Natural killer cell (primary cell): Measurements from ENCODE around the gene CFAP99. TPM values are rescaled to one million over a fixed set of nuclear protein-coding genes. Genes with fewer than 3 reads are reported as not detected.

Source experiments
- ATAC-seq, 3 donors: fragments of 150-1000 bp in 2 of 3; fragments of 200-7000 bp in 1 of 3; cut with Tn5 transposase; 1 replicate in 1 of 3; 2 replicates in 2 of 3; pipeline ENCODE4 v1.10.0; 2021; ENCODE audit warnings: mild to moderate bottlenecking in 2 of 3, moderate library complexity in 2 of 3
- DNase-seq, 2 donors: peaks; one replicate each; pipeline versions ENCODE4 v3.0.0 to v3.0.0-alpha.2; 2013 to 2021; ENCODE audit warnings: mixed read lengths in 1 of 2
- H3K27ac ChIP-seq: one replicate; pipeline ENCODE4 v1.5.1; 2013; ENCODE audit warnings: mild to moderate bottlenecking, low read length
- H3K27me3 ChIP-seq: one replicate; pipeline ENCODE4 v1.6.1; 2013; ENCODE audit warnings: low read length; ENCODE audit not compliant: control insufficient read depth, insufficient read depth
- H3K36me3 ChIP-seq: one replicate; pipeline ENCODE4 v1.6.1; 2013; ENCODE audit warnings: low read length; ENCODE audit not compliant: control insufficient read depth, insufficient read depth
- H3K4me1 ChIP-seq: one replicate; pipeline ENCODE4 v1.6.1; 2013; ENCODE audit warnings: low read length; ENCODE audit not compliant: control insufficient read depth, insufficient read depth
- H3K4me3 ChIP-seq: one replicate; pipeline ENCODE4 v1.5.1; 2013; ENCODE audit warnings: low read length
- H3K9me3 ChIP-seq: one replicate; pipeline ENCODE4 v1.6.1; 2013; ENCODE audit warnings: low read length; ENCODE audit not compliant: control insufficient read depth, insufficient read depth
- H3K27ac Mint-ChIP-seq, 2 donors: one replicate each; pipeline ENCODE4 v1.8.0; 2022; ENCODE audit warnings: mild to moderate bottlenecking in 2 of 2, mixed read lengths in 2 of 2, moderate library complexity in 1 of 2
- H3K27me3 Mint-ChIP-seq, 2 donors: one replicate each; pipeline ENCODE4 v1.8.0; 2022; ENCODE audit warnings: low read depth in 2 of 2, mixed read lengths in 2 of 2
- H3K36me3 Mint-ChIP-seq: one replicate; pipeline ENCODE4 v1.8.0; 2022; ENCODE audit warnings: mixed read lengths
- H3K4me1 Mint-ChIP-seq, 2 donors: one replicate each; pipeline ENCODE4 v1.8.0; 2022; ENCODE audit warnings: mixed read lengths in 2 of 2
- H3K4me3 Mint-ChIP-seq: one replicate; pipeline ENCODE4 v1.8.0; 2022; ENCODE audit warnings: mild to moderate bottlenecking, moderate library complexity, mixed read lengths
- H3K9me3 Mint-ChIP-seq, 2 donors: one replicate each; pipeline ENCODE4 v1.8.0; 2022; ENCODE audit warnings: mixed read lengths in 2 of 2
- WGBS: methylation state at CpG from one replicate; pipeline ENCODE4 v1.1.7; 2013; ENCODE audit warnings: missing lambda C conversion rate; ENCODE audit not compliant: insufficient coverage; 5-methylcytosine and 5-hydroxymethylcytosine counted together
- intact Hi-C: fragments of 100-400 bp; cut with micrococcal nuclease; formaldehyde crosslinking; loops from one replicate; pipeline ENCODE4 v1.14.2; 2022
- total RNA-seq, 4 donors: library from RNA; stranded (reverse); fragments of 120-200 nt in 1 of 4; gene quantifications; one replicate each; pipeline versions ENCODE4 v1.2.3 to v1.2.4, GENCODE V29; 2013 to 2022
- TF ChIP-seq, protein P1 (sequence below): fragments of 200-600 bp; IDR thresholded peaks from one replicate; pipeline ENCODE4 v1.8.0; 2022; ENCODE audit warnings: antibody characterized with exemption

Gene CFAP99
- total RNA-seq, 3 donors from 2014 or later (not counting 1 experiment from before 2014, with no cell fraction given) = not detected

DNA sequence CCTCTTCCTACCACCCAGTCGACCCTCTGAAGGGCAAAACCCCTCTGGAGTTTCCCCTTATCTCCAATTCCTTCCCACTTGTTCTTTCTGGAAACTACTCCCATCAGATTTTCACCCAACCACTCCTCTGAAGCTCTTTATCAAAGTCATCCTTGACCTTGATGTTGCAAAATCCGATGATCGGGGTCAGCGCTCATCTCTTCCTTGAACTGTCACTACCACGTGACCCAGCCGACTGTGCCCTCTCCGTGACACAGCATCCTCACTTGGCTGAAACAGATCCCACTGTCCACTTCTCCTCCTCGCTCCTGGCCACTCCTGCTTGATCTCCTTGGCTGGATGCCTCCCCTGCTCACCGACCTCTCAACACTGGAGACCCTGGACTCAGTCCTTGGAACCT, 1.1 kb downstream of the CFAP99 start:
- Histone ChIP-seq H3K4me3 (no peak overlapping the region), H3K36me3 (no peaks in the 10 kb centered on the region), H3K27ac (peak overlapping the region; percentile 78), H3K9me3 (no peaks in the 10 kb centered on the region), H3K27me3 (peaks cover 25% of the 10 kb centered on the region), H3K4me1 (peaks cover 33% of the 10 kb centered on the region)
- intact Hi-C loops = loop anchor here (2.0 kb wide), 1 partner anchor 543 kb away; the partner anchor contains the start of genes GRK4 and NOP14
- Mint-ChIP-seq H3K9me3 (no peaks in the 10 kb centered on the region), H3K27ac (peak overlapping the region; percentile 80 to 88), H3K27me3 (peaks cover 16 to 20% of the 10 kb centered on the region in 2 donors), H3K4me3 (peak overlapping the region; percentile 91), H3K36me3 (no peaks in the 10 kb centered on the region), H3K4me1 (peaks cover 32 to 39% of the 10 kb centered on the region in 2 donors)
- ATAC-seq (no peak), DNase-seq (no peak)
- WGBS = 71% methylated on average over 9 of the region's 9 CpGs
- TF ChIP-seq, protein P1, sequence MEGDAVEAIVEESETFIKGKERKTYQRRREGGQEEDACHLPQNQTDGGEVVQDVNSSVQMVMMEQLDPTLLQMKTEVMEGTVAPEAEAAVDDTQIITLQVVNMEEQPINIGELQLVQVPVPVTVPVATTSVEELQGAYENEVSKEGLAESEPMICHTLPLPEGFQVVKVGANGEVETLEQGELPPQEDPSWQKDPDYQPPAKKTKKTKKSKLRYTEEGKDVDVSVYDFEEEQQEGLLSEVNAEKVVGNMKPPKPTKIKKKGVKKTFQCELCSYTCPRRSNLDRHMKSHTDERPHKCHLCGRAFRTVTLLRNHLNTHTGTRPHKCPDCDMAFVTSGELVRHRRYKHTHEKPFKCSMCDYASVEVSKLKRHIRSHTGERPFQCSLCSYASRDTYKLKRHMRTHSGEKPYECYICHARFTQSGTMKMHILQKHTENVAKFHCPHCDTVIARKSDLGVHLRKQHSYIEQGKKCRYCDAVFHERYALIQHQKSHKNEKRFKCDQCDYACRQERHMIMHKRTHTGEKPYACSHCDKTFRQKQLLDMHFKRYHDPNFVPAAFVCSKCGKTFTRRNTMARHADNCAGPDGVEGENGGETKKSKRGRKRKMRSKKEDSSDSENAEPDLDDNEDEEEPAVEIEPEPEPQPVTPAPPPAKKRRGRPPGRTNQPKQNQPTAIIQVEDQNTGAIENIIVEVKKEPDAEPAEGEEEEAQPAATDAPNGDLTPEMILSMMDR = no peak

DNA sequence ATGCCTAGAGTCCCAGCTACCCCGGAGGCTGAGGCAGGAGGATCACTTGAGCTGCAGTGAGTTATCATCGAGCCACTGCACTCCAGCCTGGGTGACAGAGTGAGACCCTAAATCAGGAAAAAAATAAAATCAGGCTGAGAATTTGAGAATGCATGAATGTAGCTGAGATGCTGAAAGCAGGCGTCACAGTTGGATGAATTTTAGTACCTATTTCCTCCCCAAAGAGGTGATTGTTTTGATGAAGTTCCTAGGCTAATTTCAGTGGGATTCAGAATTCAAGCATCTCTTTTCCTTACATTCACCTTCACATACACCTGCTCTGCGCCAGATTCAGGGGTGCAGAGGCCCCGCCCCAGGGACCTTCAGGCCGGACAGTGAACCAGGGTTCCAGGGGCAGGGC, 3.2 kb downstream of the CFAP99 start:
- H3K36me3 Mint-ChIP-seq = no peaks in the 10 kb centered on the region
- WGBS = 87% methylated on average over 5 of the region's 6 CpGs

DNA sequence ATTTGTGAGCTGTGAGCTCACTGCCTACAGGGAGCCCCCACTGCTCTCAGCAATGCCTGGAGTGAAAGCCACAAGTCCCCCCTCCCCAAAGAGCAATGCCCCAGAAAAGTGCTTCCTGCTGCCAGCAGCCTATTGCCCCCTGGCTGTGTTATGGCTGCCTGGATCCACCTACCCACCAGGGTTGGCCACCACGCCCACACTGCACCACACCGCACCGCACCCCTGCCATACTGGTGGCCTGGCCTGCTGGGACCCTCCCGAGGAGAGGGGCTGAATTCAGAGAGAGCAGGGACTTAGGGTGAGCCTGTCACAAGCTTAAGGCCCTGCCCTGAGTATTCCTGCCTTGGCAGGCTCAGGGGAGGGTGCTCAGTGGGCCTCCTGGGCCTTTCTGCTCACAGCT, 4.3 kb downstream of the CFAP99 start:
- 62% methylated on average over 4 of the region's 4 CpGs for WGBS
- intact Hi-C loops = no loop called here

More for the DNA sequence above, 3.2 kb downstream of the CFAP99 start:
- DNase-seq = no peak
- TF ChIP-seq, protein P1 = no peak
- Histone ChIP-seq H3K36me3 (no peaks in the 10 kb centered on the region), H3K4me1 (peaks cover 19% of the 10 kb centered on the region), H3K27ac (no peak overlapping the region), H3K9me3 (no peaks in the 10 kb centered on the region), H3K27me3 (peaks cover 19% of the 10 kb centered on the region), H3K4me3 (no peak overlapping the region)
- Mint-ChIP-seq H3K27ac (no peak overlapping the region), H3K4me1 (peaks cover 17 to 23% of the 10 kb centered on the region in 2 donors), H3K27me3 (peaks cover 16 to 20% of the 10 kb centered on the region in 2 donors), H3K4me3 (no peak overlapping the region), H3K9me3 (no peaks in the 10 kb centered on the region)
- intact Hi-C loops = no loop called here
- ATAC-seq = no peak

More for the DNA sequence above, 4.3 kb downstream of the CFAP99 start:
- Histone ChIP-seq H3K27me3 (peaks cover 13% of the 10 kb centered on the region), H3K4me1 (peaks cover 11% of the 10 kb centered on the region), H3K27ac (no peak overlapping the region), H3K4me3 (no peak overlapping the region), H3K36me3 (no peaks in the 10 kb centered on the region), H3K9me3 (no peaks in the 10 kb centered on the region)
- no peak overlapping the region for H3K27ac Mint-ChIP-seq
- ATAC-seq (no peak), DNase-seq (no peak)
- no peaks in the 10 kb centered on the region for H3K36me3 Mint-ChIP-seq
- peaks cover 16 to 17% of the 10 kb centered on the region in 2 donors for H3K4me1 Mint-ChIP-seq
- H3K4me3 Mint-ChIP-seq = no peak overlapping the region
- H3K9me3 Mint-ChIP-seq = no peaks in the 10 kb centered on the region
- peaks cover 16 to 20% of the 10 kb centered on the region in 2 donors for H3K27me3 Mint-ChIP-seq
- TF ChIP-seq, protein P1 = no peak
